Vagina (tissue), 2 donors: ENCODE measurements around the gene FAM161A.
A peak's percentile ranks its signal among the peaks of the same experiment; 100 is the strongest.

Experiments used
- CTCF ChIP-seq, 3 experiments: fragments of 450-650 bp in 2 of 3; fragments of 200-600 bp in 1 of 3; sonication (generic) in 1 of 3; IDR thresholded peaks; one replicate each; pipeline ENCODE4 v1.5.1; 2017 to 2019; ENCODE audit warnings: antibody characterized with exemption in 3 of 3, mild to moderate bottlenecking in 2 of 3, moderate library complexity in 2 of 3
- POLR2A ChIP-seq, 2 donors: fragments of 450-650 bp; IDR thresholded peaks; one replicate each; pipeline ENCODE4 v1.6.1; 2017; ENCODE audit warnings: antibody characterized with exemption in 2 of 2, mild to moderate bottlenecking in 2 of 2, moderate library complexity in 2 of 2

GRCh38 chr2:61793389-61793836 lies 60.4 kb downstream of the FAM161A start:
- TF ChIP-seq CTCF (IDR thresholded peaks at IDR 0.05) (peak in 1 of 3 experiments; percentile 30), POLR2A (IDR thresholded peaks at IDR 0.05) (no peak)
